ENCODE measurements around the gene ALDH3B2. TPM values are rescaled to one million over a fixed set of nuclear protein-coding genes. Genes with fewer than 3 reads are reported as not detected.

Gene ALDH3B2
- total and polyA plus RNA-seq, 2 donors from 2014 or later = 1.6 to 2.1 TPM

GRCh38 chr11:67628710-67629385 lies 45.6 kb downstream of the ALDH3B2 start:
- no peak overlapping the region for H3K27ac ChIP-seq (ENCODE audit: low read depth in 2 of 2, low read length in 2 of 2)
- no peak for FAIRE-seq
- H3K9ac ChIP-seq (ENCODE audit: low read length in 3 of 3) = no peak overlapping the region

GRCh38 chr11:67627812-67628624 lies 46.4 kb downstream of the ALDH3B2 start:
- no peak overlapping the region for H3K27ac ChIP-seq (ENCODE audit: low read depth in 2 of 2, low read length in 2 of 2)

More at GRCh38 chr11:67628710-67629385, 45.6 kb downstream of the ALDH3B2 start:
- Histone ChIP-seq H3K4me3 (ENCODE audit: low read length in 3 of 3) (peak overlapping the region in 1 of 3 donors; percentile 70), H3K4me1 (ENCODE audit: control insufficient read depth in 2 of 3, insufficient read depth in 2 of 3, low read depth in 1 of 3, low read length in 3 of 3) (peaks cover 0 to 21% (median 6%) of the 10 kb centered on the region in 3 donors), H3K9me3 (ENCODE audit: control insufficient read depth in 2 of 3, insufficient read depth in 1 of 3, low read length in 3 of 3) (no peaks in the 10 kb centered on the region), H3K27me3 (ENCODE audit: control insufficient read depth, insufficient read depth, low read length) (no peaks in the 10 kb centered on the region), H3K36me3 (ENCODE audit: control insufficient read depth in 2 of 3, insufficient read depth in 3 of 3, low read length in 3 of 3) (no peaks in the 10 kb centered on the region)
- intact Hi-C loops (cut with DNase I) = no loop called here
- TF ChIP-seq CTCF (IDR thresholded peaks at IDR 0.05; ENCODE audit: borderline replicate concordance, extremely low read depth, insufficient read depth) = no peak
- DNase-seq = peak in 1 of 5 donors; percentile 9

GRCh38 chr11:67627441-67627811 lies 47.0 kb downstream of the ALDH3B2 start:
- DNase-seq (peak in 3 of 5 donors; percentile 7 to 59 (median 53)), FAIRE-seq (no peak)
- H3K27ac ChIP-seq (ENCODE audit: low read depth in 2 of 2, low read length in 2 of 2) = no peak overlapping the region
- no peak overlapping the region for H3K9ac ChIP-seq (ENCODE audit: low read length in 3 of 3)
- H3K4me1 ChIP-seq (ENCODE audit: control insufficient read depth in 2 of 3, insufficient read depth in 2 of 3, low read depth in 1 of 3, low read length in 3 of 3) = peaks cover 0 to 21% (median 6%) of the 10 kb centered on the region in 3 donors
- H3K4me3 ChIP-seq (ENCODE audit: low read length in 3 of 3) = no peak overlapping the region
- intact Hi-C loops (cut with DNase I) = no loop called here
- H3K36me3 ChIP-seq (ENCODE audit: control insufficient read depth in 2 of 3, insufficient read depth in 3 of 3, low read length in 3 of 3) = no peaks in the 10 kb centered on the region
- no peak for TF ChIP-seq CTCF (IDR thresholded peaks at IDR 0.05; ENCODE audit: borderline replicate concordance, extremely low read depth, insufficient read depth)
- no peaks in the 10 kb centered on the region for H3K27me3 ChIP-seq (ENCODE audit: control insufficient read depth, insufficient read depth, low read length)
- H3K9me3 ChIP-seq (ENCODE audit: control insufficient read depth in 2 of 3, insufficient read depth in 1 of 3, low read length in 3 of 3) = no peaks in the 10 kb centered on the region

More at GRCh38 chr11:67627812-67628624, 46.4 kb downstream of the ALDH3B2 start:
- no peak overlapping the region for H3K9ac ChIP-seq (ENCODE audit: low read length in 3 of 3)
- no peaks in the 10 kb centered on the region for H3K9me3 ChIP-seq (ENCODE audit: control insufficient read depth in 2 of 3, insufficient read depth in 1 of 3, low read length in 3 of 3)
- H3K4me3 ChIP-seq (ENCODE audit: low read length in 3 of 3) = no peak overlapping the region
- no peaks in the 10 kb centered on the region for H3K27me3 ChIP-seq (ENCODE audit: control insufficient read depth, insufficient read depth, low read length)
- H3K36me3 ChIP-seq (ENCODE audit: control insufficient read depth in 2 of 3, insufficient read depth in 3 of 3, low read length in 3 of 3) = no peaks in the 10 kb centered on the region
- intact Hi-C loops (cut with DNase I) = no loop called here
- peak in 3 of 5 donors; percentile 7 to 71 (median 57) for DNase-seq
- no peak for TF ChIP-seq CTCF (IDR thresholded peaks at IDR 0.05; ENCODE audit: borderline replicate concordance, extremely low read depth, insufficient read depth)
- H3K4me1 ChIP-seq (ENCODE audit: control insufficient read depth in 2 of 3, insufficient read depth in 2 of 3, low read depth in 1 of 3, low read length in 3 of 3) = peaks cover 0 to 21% (median 6%) of the 10 kb centered on the region in 3 donors
- FAIRE-seq = no peak

Data from kidney (tissue), 14 donors.